Smooth muscle cell (in vitro differentiated cells): Measurements from ENCODE around the gene AMBRA1. TPM values are rescaled to one million over a fixed set of nuclear protein-coding genes. Genes with fewer than 3 reads are reported as not detected.

Experiments
- DNase-seq: peaks from one replicate; lab custom pipeline; 2025; ENCODE audit not compliant: unreplicated experiment; lab: John Stamatoyannopoulos, UW
- H2AFZ ChIP-seq: fragments of 200-600 bp; sonication (generic); 2 replicates; pipeline ENCODE4 v1.6.0; 2016; ENCODE audit warnings: antibody characterized with exemption, low read depth, mild to moderate bottlenecking
- H3F3A ChIP-seq: fragments of 200-600 bp; sonication (generic); 2 replicates; pipeline ENCODE4 v1.6.0; 2017; ENCODE audit warnings: antibody characterized with exemption, low read depth
- H3K27ac ChIP-seq: fragments of 200-600 bp; sonication (generic); 2 replicates; pipeline ENCODE4 v1.5.1; 2016; ENCODE audit warnings: low read depth, mild to moderate bottlenecking
- H3K27me3 ChIP-seq: fragments of 200-600 bp; sonication (generic); 2 replicates; pipeline ENCODE4 v1.6.1; 2016; ENCODE audit warnings: low read depth, mild to moderate bottlenecking
- H3K36me3 ChIP-seq: fragments of 200-600 bp; sonication (generic); 2 replicates; pipeline ENCODE4 v1.5.1; 2016; ENCODE audit warnings: low read depth
- H3K4me1 ChIP-seq: fragments of 200-600 bp; sonication (generic); 2 replicates; pipeline ENCODE4 v1.5.1; 2016; ENCODE audit warnings: low read depth
- H3K4me2 ChIP-seq: fragments of 200-600 bp; sonication (generic); 2 replicates; pipeline ENCODE4 v1.6.0; 2016; ENCODE audit warnings: mild to moderate bottlenecking
- H3K4me3 ChIP-seq: fragments of 200-600 bp; sonication (generic); 2 replicates; pipeline ENCODE4 v1.5.1; 2016; ENCODE audit warnings: mild to moderate bottlenecking
- H3K79me2 ChIP-seq: fragments of 200-600 bp; sonication (generic); 2 replicates; pipeline ENCODE4 v1.6.0; 2016; ENCODE audit warnings: low read depth, mild to moderate bottlenecking
- H3K9ac ChIP-seq: fragments of 200-600 bp; sonication (generic); 2 replicates; pipeline ENCODE4 v1.6.0; 2016; ENCODE audit warnings: low read depth
- H3K9me3 ChIP-seq: fragments of 200-600 bp; sonication (generic); replicated peaks from 2 replicates; pipeline ENCODE4 v1.5.1; 2016; ENCODE audit warnings: low read depth
- H4K20me1 ChIP-seq: fragments of 200-600 bp; sonication (generic); 2 replicates; pipeline ENCODE4 v1.6.0; 2016; ENCODE audit warnings: low read depth
- WGBS: methylation state at CpG from one replicate; pipeline ENCODE4 v1.1.7; 2016; ENCODE audit warnings: low lambda C conversion rate; 5-methylcytosine and 5-hydroxymethylcytosine counted together
- polyA plus RNA-seq: library from polyadenylated mRNA; unstranded; fragments of >200 nt; fragmentation: Nextera tagmentation; extraction: Ambion mirVana; gene quantifications from 2 replicates; pipeline ENCODE4 v1.2.1, GENCODE V29; 2016
- total RNA-seq: library from RNA; depleted of rRNA; stranded (reverse); fragments of >200 nt; gene quantifications from 2 replicates; pipeline ENCODE4 v1.2.3, GENCODE V29; 2014
- TF ChIP-seq, protein P1 (sequence below): fragments of 200-600 bp; sonication (generic); IDR thresholded peaks from 2 replicates; pipeline ENCODE4 v1.5.1; 2017; ENCODE audit warnings: borderline replicate concordance, mild to moderate bottlenecking, antibody characterized with exemption; ENCODE audit not compliant: insufficient read depth, poor library complexity, severe bottlenecking

AMBRA1 gene
- total and polyA plus RNA-seq, 2 experiments from 2014 or later = 10.3 to 38.3 TPM

DNA sequence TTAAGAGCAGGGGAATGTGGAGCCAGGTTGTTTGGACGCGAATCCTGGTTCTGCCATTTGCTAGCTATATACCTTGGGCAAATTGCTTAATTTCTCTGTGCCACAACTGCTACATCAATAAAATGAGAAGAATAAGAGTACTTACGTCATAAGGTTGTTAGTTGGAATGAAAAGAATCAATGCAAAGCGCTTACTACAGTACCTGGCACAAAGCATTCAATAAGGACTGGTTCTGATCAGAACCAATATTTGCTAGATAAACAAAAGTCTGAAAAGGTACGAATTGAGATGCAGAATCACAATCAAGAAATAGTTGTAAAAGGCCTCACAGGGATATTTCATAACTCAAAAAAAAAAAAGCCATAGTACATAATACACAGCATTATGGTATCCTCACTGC is 11.2 kb downstream of the AMBRA1 start:
- TF ChIP-seq, protein P1, sequence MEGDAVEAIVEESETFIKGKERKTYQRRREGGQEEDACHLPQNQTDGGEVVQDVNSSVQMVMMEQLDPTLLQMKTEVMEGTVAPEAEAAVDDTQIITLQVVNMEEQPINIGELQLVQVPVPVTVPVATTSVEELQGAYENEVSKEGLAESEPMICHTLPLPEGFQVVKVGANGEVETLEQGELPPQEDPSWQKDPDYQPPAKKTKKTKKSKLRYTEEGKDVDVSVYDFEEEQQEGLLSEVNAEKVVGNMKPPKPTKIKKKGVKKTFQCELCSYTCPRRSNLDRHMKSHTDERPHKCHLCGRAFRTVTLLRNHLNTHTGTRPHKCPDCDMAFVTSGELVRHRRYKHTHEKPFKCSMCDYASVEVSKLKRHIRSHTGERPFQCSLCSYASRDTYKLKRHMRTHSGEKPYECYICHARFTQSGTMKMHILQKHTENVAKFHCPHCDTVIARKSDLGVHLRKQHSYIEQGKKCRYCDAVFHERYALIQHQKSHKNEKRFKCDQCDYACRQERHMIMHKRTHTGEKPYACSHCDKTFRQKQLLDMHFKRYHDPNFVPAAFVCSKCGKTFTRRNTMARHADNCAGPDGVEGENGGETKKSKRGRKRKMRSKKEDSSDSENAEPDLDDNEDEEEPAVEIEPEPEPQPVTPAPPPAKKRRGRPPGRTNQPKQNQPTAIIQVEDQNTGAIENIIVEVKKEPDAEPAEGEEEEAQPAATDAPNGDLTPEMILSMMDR = no peak
- DNase-seq = no peak
- no peak overlapping the region for H3K27ac ChIP-seq
- peaks cover 78% of the 10 kb centered on the region for H4K20me1 ChIP-seq
- H3K4me1 ChIP-seq = no peaks in the 10 kb centered on the region
- no peaks in the 10 kb centered on the region for H3K27me3 ChIP-seq
- no peak overlapping the region for H3K4me3 ChIP-seq
- no peaks in the 10 kb centered on the region for H3F3A ChIP-seq
- 98% methylated on average over 5 of the region's 5 CpGs for WGBS
- no peak overlapping the region for H2AFZ ChIP-seq
- H3K4me2 ChIP-seq = no peak overlapping the region
- H3K9me3 ChIP-seq = no peaks in the 10 kb centered on the region
- H3K79me2 ChIP-seq = peaks cover 80% of the 10 kb centered on the region
- no peak overlapping the region for H3K9ac ChIP-seq
- H3K36me3 ChIP-seq = no peaks in the 10 kb centered on the region

- Histone ChIP-seq H3K27ac (no peak overlapping the region), H3K36me3 (no peaks in the 10 kb centered on the region), H3K4me1 (no peaks in the 10 kb centered on the region), H3F3A (no peaks in the 10 kb centered on the region), H3K27me3 (no peaks in the 10 kb centered on the region), H2AFZ (no peak overlapping the region), H3K79me2 (peaks cover 85% of the 10 kb centered on the region), H3K4me3 (no peak overlapping the region), H3K9ac (no peak overlapping the region), H4K20me1 (peaks cover 90% of the 10 kb centered on the region), H3K4me2 (no peak overlapping the region), H3K9me3 (no peaks in the 10 kb centered on the region)
- 88% methylated on average over 1 of the region's 1 CpG for WGBS
- DNase-seq = no peak
- TF ChIP-seq, protein P1 = no peak
Observed at GRCh38 chr11:46577058-46577457, 16.8 kb downstream of the AMBRA1 start.

GRCh38 chr11:46574656-46575055 is 19.2 kb downstream of the AMBRA1 start:
- peaks cover 86% of the 10 kb centered on the region for H3K79me2 ChIP-seq
- H3K36me3 ChIP-seq = no peaks in the 10 kb centered on the region
- no peaks in the 10 kb centered on the region for H3K4me1 ChIP-seq
- peaks cover 88% of the 10 kb centered on the region for H4K20me1 ChIP-seq
- no peak overlapping the region for H3K4me2 ChIP-seq
- TF ChIP-seq, protein P1 = no peak
- H3K9me3 ChIP-seq = no peaks in the 10 kb centered on the region
- no peak for DNase-seq
- no peak overlapping the region for H2AFZ ChIP-seq
- no peak overlapping the region for H3K4me3 ChIP-seq
- WGBS = 89% methylated on average over 1 of the region's 1 CpG
- H3K27ac ChIP-seq = no peak overlapping the region
- H3F3A ChIP-seq = no peaks in the 10 kb centered on the region
- H3K9ac ChIP-seq = no peak overlapping the region
- no peaks in the 10 kb centered on the region for H3K27me3 ChIP-seq

DNA sequence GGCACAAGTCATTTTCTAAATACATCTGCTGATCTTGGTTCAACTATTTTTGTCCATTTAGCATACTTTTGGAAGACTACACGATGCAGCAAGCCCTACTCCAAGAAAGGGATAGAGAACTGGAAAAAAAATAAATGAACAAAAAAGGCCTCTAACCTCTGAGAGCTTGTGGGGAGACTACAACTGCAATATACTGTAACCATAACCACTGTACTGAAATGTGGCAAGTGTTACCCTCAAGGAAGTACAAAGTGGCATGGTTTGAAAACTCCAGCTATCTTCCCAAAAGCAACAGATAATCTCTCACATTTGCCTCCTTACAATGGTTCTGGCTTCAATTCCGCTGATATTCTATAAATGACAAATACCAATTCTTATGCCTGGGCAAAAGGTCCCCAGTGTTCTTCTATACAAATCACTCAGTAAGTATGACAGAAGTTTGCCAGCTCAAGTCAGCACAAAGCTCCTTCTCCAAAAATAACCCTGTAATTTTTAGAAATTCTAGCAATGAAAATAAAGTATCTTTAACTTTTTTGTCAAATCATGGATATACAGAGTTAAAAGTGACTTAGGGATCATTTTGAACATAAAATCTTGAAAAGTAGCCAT is 22.9 kb downstream of the AMBRA1 start:
- H3K27me3 ChIP-seq = no peaks in the 10 kb centered on the region
- no peak overlapping the region for H3K27ac ChIP-seq
- no peaks in the 10 kb centered on the region for H3F3A ChIP-seq
- no peak for DNase-seq
- H3K4me1 ChIP-seq = no peaks in the 10 kb centered on the region
- no peak overlapping the region for H3K4me2 ChIP-seq
- 86% methylated on average over 2 of the region's 2 CpGs for WGBS
- no peaks in the 10 kb centered on the region for H3K36me3 ChIP-seq
- H3K79me2 ChIP-seq = peaks cover 83% of the 10 kb centered on the region
- TF ChIP-seq, protein P1 = no peak
- no peak overlapping the region for H3K9ac ChIP-seq
- H2AFZ ChIP-seq = no peak overlapping the region
- no peak overlapping the region for H3K4me3 ChIP-seq
- peaks cover 87% of the 10 kb centered on the region for H4K20me1 ChIP-seq
- no peaks in the 10 kb centered on the region for H3K9me3 ChIP-seq
